Activated T-cell treated with anti-CD3 and anti-CD28 coated beads, Interleukin-2, amount 50 U/mL, for 1 hour (primary cell): ENCODE results near the gene SNTA1.
A peak's percentile ranks its signal among the peaks of the same experiment; 100 is the strongest.
"Not testable (repeated sequence)": the region's sequence is repeated elsewhere in the genome, so short reads cannot be mapped to it uniquely, and the experiment has no call there.

Experiments
- DNase-seq: peaks from one replicate; pipeline ENCODE4 v3.0.0-alpha.2; 2020

The SNTA1 gene

GRCh38 chr20:33465481-33466302, 22.1 kb upstream of the SNTA1 start:
- no peak for DNase-seq

GRCh38 chr20:33464759-33465158, 21.2 kb upstream of the SNTA1 start:
- DNase-seq: not testable (repeated sequence)

- no peak for DNase-seq
Measured at GRCh38 chr20:33463332-33464101, 20.0 kb upstream of the SNTA1 start.

GRCh38 chr20:33460711-33461110, 17.1 kb upstream of the SNTA1 start:
- DNase-seq: no peak

- no peak for DNase-seq
Measured at GRCh38 chr20:33459599-33459998, 16.0 kb upstream of the SNTA1 start.

GRCh38 chr20:33456916-33457642, 13.5 kb upstream of the SNTA1 start:
- peak; percentile 82 for DNase-seq

GRCh38 chr20:33450867-33451266, 7.3 kb upstream of the SNTA1 start:
- DNase-seq: no peak

- DNase-seq: no peak
Measured at GRCh38 chr20:33445881-33446625, 2.5 kb upstream of the SNTA1 start.

- peak; percentile 36 for DNase-seq
Measured at GRCh38 chr20:33444797-33445560, 1.4 kb upstream of the SNTA1 start.

- no peak for DNase-seq
Measured at GRCh38 chr20:33443006-33443511, 504 bp downstream of the SNTA1 start.

GRCh38 chr20:33442136-33443005, 1.2 kb downstream of the SNTA1 start:
- peak; percentile 19 for DNase-seq

GRCh38 chr20:33441142-33441955, 2.2 kb downstream of the SNTA1 start:
- DNase-seq: no peak

- DNase-seq: not testable (repeated sequence)
Measured at GRCh38 chr20:33440562-33440961, 3.0 kb downstream of the SNTA1 start.

GRCh38 chr20:33438481-33438880, 5.1 kb downstream of the SNTA1 start:
- no peak for DNase-seq

- no peak for DNase-seq
Measured at GRCh38 chr20:33437141-33437911, 6.2 kb downstream of the SNTA1 start.

GRCh38 chr20:33434434-33434833, 9.1 kb downstream of the SNTA1 start:
- no peak for DNase-seq

GRCh38 chr20:33433465-33434234, 9.9 kb downstream of the SNTA1 start:
- no peak for DNase-seq

- DNase-seq: no peak
Measured at GRCh38 chr20:33431797-33432381, 11.7 kb downstream of the SNTA1 start.
